IPS DF 19.7 (cell line): ENCODE measurements around the gene PSMA7.

Source experiments
- DNase-seq: peaks from one replicate; pipeline ENCODE4 v3.0.0-alpha.2; 2013; ENCODE audit warnings: low read depth, low spot score

The PSMA7 gene

DNA sequence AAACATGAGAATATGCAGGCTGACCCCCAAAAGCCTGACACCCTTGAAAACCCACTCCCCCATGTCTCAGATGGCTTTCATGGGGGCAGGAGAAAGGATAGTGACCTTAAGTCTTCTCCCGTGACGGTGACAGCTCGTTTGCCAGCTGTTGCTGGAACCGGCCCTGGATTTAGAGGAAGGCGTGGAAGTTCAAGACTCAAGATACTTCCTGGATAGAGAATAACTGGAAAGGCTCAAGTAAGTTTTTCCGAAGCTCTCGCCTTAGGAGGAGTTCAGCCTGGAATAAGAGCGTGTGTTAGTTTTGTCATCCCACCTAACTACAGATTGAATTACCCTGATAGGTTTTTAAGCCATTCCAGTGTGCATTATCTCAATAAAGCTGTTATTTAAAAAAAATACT lies 28.1 kb upstream of the PSMA7 start:
- no peak for DNase-seq

- DNase-seq, result no peak
These were observed 27.3 kb upstream of the PSMA7 start for GRCh38 chr20:62170536-62170935.

DNA sequence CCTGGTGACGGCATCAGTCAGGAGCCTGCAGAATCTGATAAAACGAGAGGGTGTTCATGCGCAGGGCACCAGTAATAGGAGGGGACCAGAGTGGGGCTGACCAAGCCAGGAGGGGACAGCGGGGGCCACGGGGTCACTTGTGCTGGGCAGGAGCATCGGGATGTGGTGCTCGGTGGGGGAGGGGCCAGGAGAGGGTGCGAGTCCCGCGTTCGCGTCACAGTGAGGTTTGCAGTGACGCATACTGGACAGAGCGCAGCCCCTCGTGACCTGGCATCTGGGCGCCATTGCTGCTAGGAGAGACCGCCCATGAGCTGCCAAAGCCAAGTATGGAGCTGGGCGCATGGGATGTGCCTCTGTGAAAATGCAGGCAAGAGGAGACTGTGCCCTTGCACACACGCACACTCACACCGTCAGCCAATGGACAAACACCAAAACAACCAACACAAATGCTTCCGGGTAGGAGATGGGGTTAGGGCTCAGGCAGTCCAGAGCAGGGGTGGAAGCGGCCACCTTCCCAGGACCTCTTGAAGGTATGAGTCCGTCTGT lies 25.8 kb upstream of the PSMA7 start:
- no peak for DNase-seq

DNA sequence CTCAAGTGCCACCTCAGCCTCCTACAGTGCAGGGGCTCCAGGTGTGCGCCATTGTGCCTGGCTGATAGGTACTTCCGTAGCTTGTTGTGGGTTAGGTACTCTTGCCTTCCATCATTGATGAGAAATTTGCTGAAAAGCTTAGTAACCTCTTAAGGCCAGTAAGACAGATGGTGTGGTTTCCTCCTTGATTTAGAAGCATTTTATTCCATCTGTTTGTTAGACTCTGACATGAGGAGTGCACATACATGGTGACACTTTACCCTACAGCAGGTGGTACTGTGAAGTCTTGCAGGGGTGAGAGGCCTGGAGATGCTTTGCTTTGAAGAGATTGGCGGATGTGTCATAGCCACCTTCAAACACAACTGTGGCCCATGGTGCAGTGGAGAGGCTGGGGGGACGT lies 24.9 kb upstream of the PSMA7 start:
- no peak for DNase-seq

DNA sequence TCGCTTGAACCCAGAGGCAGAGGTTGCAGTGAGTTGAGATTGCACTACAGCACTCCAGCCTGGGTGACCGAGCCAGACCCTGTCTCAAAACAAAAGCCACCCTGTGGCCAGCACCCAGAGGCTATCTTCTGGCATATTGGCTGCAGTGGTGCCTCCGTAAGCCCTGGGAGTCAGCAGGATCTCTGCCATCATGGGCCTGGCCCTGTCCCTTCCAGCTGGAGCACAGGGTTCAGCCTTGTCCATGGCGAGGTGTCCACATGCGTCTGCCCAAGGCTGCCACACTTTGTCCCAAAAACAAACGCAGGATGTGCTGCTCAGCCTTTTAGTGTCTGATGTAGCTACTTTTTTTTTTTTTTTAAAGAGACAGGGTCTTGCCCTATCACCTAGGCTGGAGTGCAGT lies 24.3 kb upstream of the PSMA7 start:
- no peak for DNase-seq

GRCh38 chr20:62165762-62166399 lies 22.7 kb upstream of the PSMA7 start:
- DNase-seq, result no peak

DNA sequence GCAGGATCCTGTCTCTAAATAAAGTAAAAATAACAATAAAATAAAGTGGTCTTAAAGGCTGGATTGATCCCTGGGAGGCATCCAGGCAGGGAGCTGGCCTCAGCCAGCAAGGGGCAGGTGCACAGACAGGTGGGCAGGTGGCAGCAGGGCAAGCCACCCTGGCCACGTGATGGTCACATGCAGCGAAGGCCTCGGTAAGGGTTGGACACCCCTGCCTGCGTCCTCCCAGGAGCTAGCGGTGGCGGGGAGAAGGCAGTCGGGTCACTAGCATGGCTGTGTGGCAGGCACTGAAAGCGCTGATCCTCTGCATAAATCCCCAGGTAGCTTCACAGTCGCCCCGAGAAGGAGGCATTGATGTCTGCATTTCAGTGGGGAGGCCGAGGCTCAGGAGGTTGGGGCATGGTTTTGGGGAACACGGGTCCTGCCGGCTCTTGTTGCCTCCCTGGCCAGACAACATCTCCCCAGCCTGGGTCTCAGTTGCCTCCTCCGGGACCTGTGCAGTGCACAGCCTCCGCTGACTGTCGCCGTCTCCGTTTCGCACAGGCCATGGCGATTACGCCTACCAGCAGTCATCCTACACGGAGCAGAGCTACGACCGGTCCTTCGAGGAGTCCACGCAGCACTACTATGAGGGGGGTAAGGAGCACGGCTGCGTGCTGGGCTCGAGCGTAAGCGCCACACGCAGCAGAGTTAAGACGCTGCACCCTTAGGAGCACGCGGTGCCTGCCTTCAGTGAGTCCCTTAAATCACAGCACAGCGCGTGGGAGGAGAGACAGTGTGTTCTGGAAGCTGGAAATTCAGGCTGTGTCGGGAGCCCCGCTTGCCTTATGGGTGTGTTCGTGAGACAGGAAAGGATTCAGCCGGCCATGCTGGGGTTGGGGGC lies 21.9 kb upstream of the PSMA7 start:
- DNase-seq, result no peak

- DNase-seq, result no peak
These were observed 21.0 kb upstream of the PSMA7 start for GRCh38 chr20:62163986-62164762.

DNA sequence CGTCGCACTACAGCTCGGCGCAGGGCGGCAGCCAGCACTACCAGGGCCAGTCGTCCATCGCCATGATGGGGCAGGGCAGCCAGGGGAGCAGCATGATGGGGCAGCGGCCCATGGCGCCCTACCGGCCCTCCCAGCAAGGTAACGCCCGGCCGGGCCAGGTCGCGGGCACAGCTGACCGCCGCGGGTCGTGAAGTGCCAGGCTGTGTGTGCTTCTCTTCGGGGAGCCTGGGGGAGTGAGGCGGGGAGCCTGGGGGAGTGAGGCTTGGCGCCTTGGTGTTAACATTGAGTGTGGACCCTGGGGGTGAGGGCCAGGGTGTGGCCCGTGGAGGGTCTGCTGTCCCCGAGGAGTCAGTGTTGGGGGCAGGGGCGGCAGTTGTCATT lies 20.3 kb upstream of the PSMA7 start:
- DNase-seq, result no peak

DNA sequence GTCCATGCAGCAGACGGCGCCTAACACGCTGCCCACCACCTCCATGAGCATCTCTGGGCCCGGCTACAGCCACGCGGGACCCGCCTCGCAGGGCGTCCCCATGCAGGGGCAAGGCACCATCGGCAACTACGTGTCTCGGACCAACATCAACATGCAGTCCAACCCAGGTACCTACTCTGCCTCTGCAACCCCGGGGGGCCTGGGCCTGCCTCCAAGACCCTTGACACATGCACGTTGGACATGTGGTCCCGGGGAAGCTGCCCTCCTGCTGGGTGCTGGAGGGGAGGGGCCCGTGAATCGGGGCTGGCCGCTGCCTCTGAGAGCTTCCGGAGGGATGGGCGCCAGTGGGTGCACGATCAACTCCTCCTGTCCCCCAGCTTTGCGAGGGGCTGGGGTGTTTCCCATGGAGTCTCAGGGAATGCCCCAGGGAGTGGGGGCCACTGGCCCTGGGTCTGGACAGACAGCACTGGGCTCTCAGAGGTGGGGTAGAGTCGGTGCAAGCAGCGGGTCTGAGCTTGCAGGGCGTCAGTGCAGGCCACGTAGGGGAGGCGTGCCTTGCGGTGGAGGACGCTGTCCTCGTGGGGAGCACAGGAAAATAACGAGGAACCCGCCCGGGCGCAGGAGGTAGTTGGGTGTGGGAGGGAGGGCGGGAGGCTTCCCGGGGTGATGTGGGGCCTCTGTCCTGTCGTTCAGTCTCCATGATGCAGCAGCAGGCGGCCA lies 19.7 kb upstream of the PSMA7 start:
- DNase-seq, result no peak

- DNase-seq, result no peak
These were observed 18.2 kb upstream of the PSMA7 start for GRCh38 chr20:62161347-62161746.

DNA sequence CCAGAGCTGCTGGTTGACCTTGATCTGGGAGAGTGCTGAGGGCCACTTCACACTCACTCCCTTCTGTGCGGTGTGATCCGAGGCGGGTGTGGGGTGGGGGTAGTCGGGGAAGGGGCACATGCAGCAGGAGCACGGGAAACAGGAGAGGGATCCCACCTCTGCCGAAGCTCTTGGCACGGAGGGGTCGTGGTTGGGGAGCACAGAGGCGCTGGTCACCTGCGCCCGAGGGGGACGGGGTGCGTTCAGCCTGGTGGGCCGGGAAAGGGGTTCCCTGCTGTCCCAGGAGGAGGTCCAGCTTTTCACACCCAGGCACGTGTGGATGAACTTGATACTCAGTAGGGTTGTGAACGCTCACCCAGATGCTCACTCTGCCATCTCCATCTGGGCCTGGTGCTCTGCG lies 17.7 kb upstream of the PSMA7 start:
- DNase-seq, result no peak

- DNase-seq, result no peak
These were observed 17.1 kb upstream of the PSMA7 start for GRCh38 chr20:62160253-62160652.

DNA sequence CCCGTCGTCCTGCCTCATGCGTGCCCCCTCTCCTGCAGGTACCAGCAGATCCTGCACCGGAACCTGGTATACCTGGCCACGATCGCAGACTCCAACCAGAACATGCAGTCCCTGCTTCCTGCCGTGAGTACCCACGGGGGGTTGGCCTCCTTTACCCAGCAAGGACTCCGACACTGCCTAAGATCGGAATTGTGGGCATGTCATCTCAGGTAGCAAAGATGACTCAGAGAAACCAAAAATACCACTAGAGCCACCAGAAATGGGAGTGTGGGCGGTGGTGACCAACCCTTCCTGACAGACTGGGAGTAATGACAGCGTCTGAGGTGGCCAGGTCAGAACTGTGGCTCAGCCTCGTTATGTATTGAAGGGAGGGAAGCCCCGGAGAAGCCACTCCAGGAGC lies 16.6 kb upstream of the PSMA7 start:
- DNase-seq, result no peak

DNA sequence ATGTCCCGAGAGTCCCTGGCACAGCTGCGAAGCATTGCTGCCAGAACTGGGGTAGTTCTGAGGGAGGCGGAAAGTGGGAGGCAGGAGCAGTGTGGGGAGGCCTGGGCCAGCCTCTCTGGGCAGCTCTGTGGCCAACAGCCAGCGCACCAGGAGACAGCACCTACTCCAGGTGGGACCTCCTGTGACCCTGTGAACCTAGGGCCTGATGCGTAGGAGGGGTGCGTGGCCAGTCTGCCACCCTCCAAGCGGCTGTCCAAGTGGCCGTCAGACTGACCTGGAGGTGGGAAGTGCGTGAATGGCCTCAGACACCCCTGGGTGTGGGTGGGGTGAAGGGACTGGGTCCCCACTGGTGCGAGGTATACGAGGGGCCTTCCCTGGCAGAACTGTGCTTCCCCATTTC lies 15.9 kb upstream of the PSMA7 start:
- DNase-seq, result no peak

GRCh38 chr20:62158541-62158940 lies 15.3 kb upstream of the PSMA7 start:
- no peak for DNase-seq

DNA sequence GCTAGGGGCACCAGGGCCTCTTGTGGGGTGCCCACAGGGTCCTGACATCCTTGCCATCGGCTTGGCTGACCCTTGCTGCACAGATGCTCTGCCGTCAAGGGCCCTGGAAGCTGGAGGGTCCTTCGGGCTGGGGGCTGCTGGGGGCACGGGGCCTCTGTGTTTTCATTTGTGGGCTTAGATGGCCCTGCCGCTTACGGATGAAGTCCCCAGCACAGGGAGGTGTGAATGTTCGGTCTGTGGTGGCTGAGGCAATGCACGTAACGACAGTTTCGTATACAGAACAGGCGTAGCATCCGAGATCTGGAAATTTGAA lies 14.8 kb upstream of the PSMA7 start:
- no peak for DNase-seq

DNA sequence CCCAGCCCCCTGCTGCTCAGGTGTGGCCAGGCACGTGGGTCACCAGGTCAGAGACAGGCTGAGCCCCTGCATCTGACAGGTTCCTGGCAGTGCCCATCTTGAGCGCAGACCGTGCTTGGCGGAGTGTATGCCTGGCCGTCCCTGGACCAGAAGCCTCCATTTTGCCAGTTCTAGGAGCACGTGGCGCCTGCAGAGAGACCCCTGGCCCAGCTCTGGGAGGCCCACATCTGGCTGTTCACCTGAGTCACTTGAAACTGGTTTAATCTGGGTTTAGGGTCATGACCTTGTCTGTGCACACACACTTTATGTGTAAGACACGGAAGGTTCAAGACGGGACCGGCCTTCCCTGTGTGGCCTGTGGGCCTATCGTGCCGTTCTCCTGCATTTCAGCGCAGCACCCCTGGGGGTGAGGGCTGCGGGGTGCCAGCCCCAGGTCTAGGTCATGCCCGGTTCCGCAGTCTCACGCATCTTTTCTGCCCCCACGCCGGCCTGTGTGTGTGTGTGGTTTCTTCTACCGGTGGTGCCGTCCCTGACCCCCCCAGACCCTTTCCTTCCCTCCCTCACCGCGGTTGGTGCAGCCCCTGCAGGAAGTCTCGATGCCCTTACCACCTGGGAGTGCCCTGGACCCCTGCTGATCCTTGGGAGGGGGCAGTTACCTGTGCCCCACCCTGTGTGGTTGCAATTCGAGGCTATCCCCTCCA lies 14.3 kb upstream of the PSMA7 start:
- DNase-seq, result no peak

DNA sequence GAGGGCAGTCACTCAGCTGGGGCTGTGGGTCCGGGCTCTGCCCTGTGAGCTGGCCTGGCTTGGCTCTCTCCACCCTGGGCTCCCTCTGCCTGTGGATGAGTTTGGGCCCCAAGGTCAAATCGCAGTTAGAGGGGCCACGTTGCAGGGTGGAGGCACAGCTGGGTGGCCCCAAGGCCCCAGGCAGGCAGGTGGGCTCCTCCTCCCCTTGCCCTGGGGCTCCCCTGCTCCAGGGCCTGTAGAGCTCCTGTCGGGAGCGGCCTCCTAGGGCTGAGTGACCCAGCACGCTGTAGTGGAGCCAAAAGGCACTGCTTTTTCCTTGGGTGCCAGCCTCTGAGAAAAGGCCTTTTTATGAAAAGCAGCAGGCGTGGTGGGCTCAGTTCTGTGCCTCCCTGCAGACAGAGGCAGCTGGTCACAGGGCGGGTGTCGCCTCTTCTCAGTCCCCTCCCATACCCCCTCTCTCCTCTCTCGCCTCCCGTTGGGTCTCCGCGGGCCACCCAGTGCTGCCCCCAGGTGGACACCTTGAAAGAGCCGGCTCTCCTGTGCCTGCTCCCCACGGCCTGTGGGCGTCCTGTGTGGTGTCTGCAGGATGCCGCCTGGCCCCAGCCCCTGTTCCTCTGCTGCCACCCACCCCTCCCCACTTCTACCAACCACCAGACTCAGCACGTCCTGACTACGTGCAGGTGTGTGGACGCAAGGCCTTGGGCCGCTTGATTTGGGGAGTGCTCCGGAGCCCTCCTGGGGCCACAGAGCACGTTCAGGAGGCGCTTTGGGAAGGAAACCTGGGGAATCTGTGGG lies 13.6 kb upstream of the PSMA7 start:
- DNase-seq, result no peak

DNA sequence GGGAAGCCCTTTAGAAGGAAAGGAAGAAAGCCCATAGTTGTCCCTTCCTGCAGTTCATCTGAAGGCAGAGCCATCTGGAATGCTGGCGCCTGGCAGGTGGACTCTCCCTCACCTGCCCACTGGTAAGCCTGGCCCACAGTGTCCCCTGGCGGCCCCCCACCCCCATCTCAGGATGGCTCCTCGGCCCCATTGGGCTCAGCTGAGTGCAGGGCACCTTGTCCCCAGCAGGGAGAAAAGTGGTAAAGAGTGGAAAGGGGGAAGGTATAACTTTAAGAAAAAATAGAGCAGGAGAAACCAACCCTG lies 13.0 kb upstream of the PSMA7 start:
- DNase-seq, result no peak
